Testis (tissue), 2 donors: ENCODE measurements around the gene SLC9A9.

ENCODE experiments used
- POLR2A ChIP-seq: fragments of 450-650 bp; IDR thresholded peaks from one replicate; pipeline ENCODE4 v1.6.1; 2017; ENCODE audit warnings: antibody characterized with exemption, mild to moderate bottlenecking, moderate library complexity
- TF ChIP-seq, protein P1 (sequence below), 3 experiments: fragments of 450-650 bp in 2 of 3; fragments of 200-600 bp in 1 of 3; sonication (generic) in 1 of 3; IDR thresholded peaks; one replicate each; pipeline ENCODE4 v1.5.1; 2016 to 2019; ENCODE audit warnings: antibody characterized with exemption in 3 of 3, mild to moderate bottlenecking in 2 of 3, moderate library complexity in 1 of 3

DNA sequence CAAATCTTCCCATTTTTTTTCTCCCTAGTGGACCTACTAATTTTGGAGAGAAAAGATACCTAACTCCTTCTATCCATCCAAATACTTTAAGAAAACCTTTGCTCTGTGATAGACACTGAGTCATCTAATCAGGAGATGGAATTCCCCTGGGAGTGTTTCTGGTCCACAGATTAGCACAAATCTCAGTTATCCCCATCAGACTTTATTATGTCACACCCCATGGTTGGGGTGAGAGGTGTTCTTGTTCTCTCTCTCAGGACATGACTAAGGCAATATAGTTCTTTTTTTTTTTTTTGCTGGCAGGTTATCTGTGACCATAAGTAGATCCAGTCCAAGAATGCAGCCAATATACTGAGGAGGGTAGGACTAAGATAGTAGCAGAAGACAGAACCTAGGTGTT is 15.8 kb downstream of the SLC9A9 start:
- TF ChIP-seq, protein P1, sequence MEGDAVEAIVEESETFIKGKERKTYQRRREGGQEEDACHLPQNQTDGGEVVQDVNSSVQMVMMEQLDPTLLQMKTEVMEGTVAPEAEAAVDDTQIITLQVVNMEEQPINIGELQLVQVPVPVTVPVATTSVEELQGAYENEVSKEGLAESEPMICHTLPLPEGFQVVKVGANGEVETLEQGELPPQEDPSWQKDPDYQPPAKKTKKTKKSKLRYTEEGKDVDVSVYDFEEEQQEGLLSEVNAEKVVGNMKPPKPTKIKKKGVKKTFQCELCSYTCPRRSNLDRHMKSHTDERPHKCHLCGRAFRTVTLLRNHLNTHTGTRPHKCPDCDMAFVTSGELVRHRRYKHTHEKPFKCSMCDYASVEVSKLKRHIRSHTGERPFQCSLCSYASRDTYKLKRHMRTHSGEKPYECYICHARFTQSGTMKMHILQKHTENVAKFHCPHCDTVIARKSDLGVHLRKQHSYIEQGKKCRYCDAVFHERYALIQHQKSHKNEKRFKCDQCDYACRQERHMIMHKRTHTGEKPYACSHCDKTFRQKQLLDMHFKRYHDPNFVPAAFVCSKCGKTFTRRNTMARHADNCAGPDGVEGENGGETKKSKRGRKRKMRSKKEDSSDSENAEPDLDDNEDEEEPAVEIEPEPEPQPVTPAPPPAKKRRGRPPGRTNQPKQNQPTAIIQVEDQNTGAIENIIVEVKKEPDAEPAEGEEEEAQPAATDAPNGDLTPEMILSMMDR (IDR thresholded peaks at IDR 0.05) = no peak
- no peak for TF ChIP-seq POLR2A
